HCT116 (cell line): ENCODE measurements around the gene PSMA6. TPM values are rescaled to one million over a fixed set of nuclear protein-coding genes. Genes with fewer than 3 reads are reported as not detected.

Source experiments
- ATAC-seq: fragments of 200-7000 bp; cut with Tn5 transposase; 2 replicates; pipeline ENCODE4 v1.9.1; 2020; ENCODE audit warnings: mild to moderate bottlenecking, moderate library complexity
- BruUV-seq: library from RNA; stranded (reverse); fragments of 400-500 nt; replicated peaks from 2 replicates; lab custom pipeline; 2021; lab: Mats Ljungman, UMichigan
- CTCF ChIA-PET: fragments of 300-600 bp; sonication (Branson Sonifier 250); formaldehyde crosslinking; loops from one replicate; lab custom pipeline; 2021; ENCODE audit warnings: antibody characterized with exemption; lab: Charles Lee
- POLR2A ChIA-PET: fragments of 300-600, 350-600 bp; sonication (Branson Sonifier 250); formaldehyde crosslinking; loops from one replicate; lab custom pipeline; 2021; ENCODE audit warnings: antibody characterized with exemption; lab: Charles Lee
- RAD21 ChIA-PET, 2 experiments: fragments of 300-600 bp; sonication (Branson Sonifier 250); formaldehyde crosslinking; loops; one replicate each; lab custom pipeline; 2023; ENCODE audit warnings: low total read pairs in 2 of 2; ENCODE audit not compliant: uncharacterized antibody in 2 of 2, unreplicated experiment in 2 of 2, low non-redundant PET in 1 of 2; lab: Charles Lee
- DNase-seq: peaks from one replicate; pipeline ENCODE4 v3.0.0-alpha.2; 2010; ENCODE audit warnings: low read depth, low spot score
- H2AFZ ChIP-seq: fragments of 200-600 bp; shearing (Covaris generic), sonication (generic); 2 replicates; pipeline ENCODE4 v1.6.1; 2017; ENCODE audit warnings: low read depth, mixed run types, mixed read lengths, antibody characterized with exemption, low read length; ENCODE audit not compliant: poor library complexity, severe bottlenecking
- H3K27ac ChIP-seq: 2 replicates; pipeline ENCODE4 v1.5.1; 2012; ENCODE audit warnings: low read depth, low read length
- H3K27me3 ChIP-seq: fragments of 200-600 bp; sonication (generic); 2 replicates; pipeline ENCODE4 v1.6.1; 2016; ENCODE audit warnings: mixed run types, low read length, mixed read lengths; ENCODE audit not compliant: insufficient read depth
- H3K36me3 ChIP-seq, 2 experiments: fragments of 200-500 bp in 1 of 2; fragments of 200-600 bp in 1 of 2; sonication (Bioruptor generic) in 1 of 2; sonication (generic) in 1 of 2; 2 replicates each; pipeline versions ENCODE4 v1.5.1 to v1.6.1; 2014 to 2016; ENCODE audit warnings: low read length in 2 of 2, inconsistent platforms in 1 of 2, mixed read lengths in 1 of 2, mixed run types in 1 of 2; ENCODE audit not compliant: insufficient read depth in 2 of 2, control insufficient read depth in 1 of 2
- H3K4me1 ChIP-seq, 2 experiments: fragments of 200-600 bp in 1 of 2; sonication (generic) in 1 of 2; 2 replicates each; pipeline versions ENCODE4 v1.5.1 to v1.6.1; 2012 to 2017; ENCODE audit warnings: low read length in 2 of 2, inconsistent platforms in 1 of 2, mild to moderate bottlenecking in 1 of 2, mixed read lengths in 1 of 2, mixed run types in 1 of 2, moderate library complexity in 1 of 2; ENCODE audit not compliant: insufficient read depth in 2 of 2, control insufficient read depth in 1 of 2
- H3K4me2 ChIP-seq: fragments of 200-600 bp; sonication (generic); 2 replicates; pipeline ENCODE4 v1.6.1; 2017; ENCODE audit warnings: mixed run types, low read length, mixed read lengths
- H3K4me3 ChIP-seq, 2 experiments: fragments of 200-600 bp in 1 of 2; sonication (generic) in 1 of 2; replicated peaks in 1 of 2; 2 replicates each; pipeline ENCODE4 v1.5.1; 2011 to 2016; ENCODE audit warnings: low read length in 2 of 2, control low read depth in 1 of 2, low read depth in 1 of 2, mild to moderate bottlenecking in 1 of 2, mixed read lengths in 1 of 2, mixed run types in 1 of 2
- H3K79me2 ChIP-seq: fragments of 200-600 bp; sonication (generic); 2 replicates; pipeline ENCODE4 v1.6.1; 2017; ENCODE audit warnings: mild to moderate bottlenecking, mixed run types, low read length, moderate library complexity, mixed read lengths; ENCODE audit not compliant: insufficient read depth
- H3K9ac ChIP-seq: fragments of 200-600 bp; sonication (generic); 2 replicates; pipeline ENCODE4 v1.6.1; 2016; ENCODE audit warnings: low read length, mixed read lengths
- H3K9me2 ChIP-seq: fragments of 200-600 bp; sonication (generic), shearing (Covaris generic); 2 replicates; pipeline ENCODE4 v1.6.1; 2017; ENCODE audit warnings: mixed run types, mild to moderate bottlenecking, moderate library complexity; ENCODE audit not compliant: insufficient read depth
- H3K9me3 ChIP-seq, 2 experiments: fragments of 200-500 bp in 1 of 2; fragments of 200-600 bp in 1 of 2; sonication (Bioruptor generic) in 1 of 2; sonication (generic) in 1 of 2; 2 replicates each; pipeline ENCODE4 v1.6.1; 2014 to 2017; ENCODE audit warnings: low read length in 2 of 2, mixed read lengths in 2 of 2, inconsistent platforms in 1 of 2, low read depth in 1 of 2, mild to moderate bottlenecking in 1 of 2, mixed run types in 1 of 2, moderate library complexity in 1 of 2; ENCODE audit not compliant: control insufficient read depth in 1 of 2, insufficient read depth in 1 of 2
- H4K20me1 ChIP-seq: fragments of 200-600 bp; sonication (generic), shearing (Covaris generic); 2 replicates; pipeline ENCODE4 v1.6.1; 2017; ENCODE audit warnings: mixed run types, mild to moderate bottlenecking, moderate library complexity; ENCODE audit not compliant: insufficient read depth
- CBX3 ChIP-seq: IDR thresholded peaks from 2 replicates; pipeline ENCODE4 v1.6.1; 2012; ENCODE audit warnings: low read depth
- CEBPB ChIP-seq: IDR thresholded peaks from 2 replicates; pipeline ENCODE4 v1.6.1; 2012; ENCODE audit warnings: low read depth
- EGR1 ChIP-seq: IDR thresholded peaks from 2 replicates; pipeline ENCODE4 v1.6.1; 2012; ENCODE audit warnings: low read depth
- ELF1 ChIP-seq: IDR thresholded peaks from 2 replicates; pipeline ENCODE4 v1.6.1; 2012; ENCODE audit warnings: low read depth, borderline replicate concordance
- EZH2phosphoT487 ChIP-seq: fragments of 200-600 bp; IDR thresholded peaks from 2 replicates; pipeline ENCODE4 v1.6.1; 2018; ENCODE audit warnings: antibody characterized with exemption, borderline replicate concordance
- JUND ChIP-seq: IDR thresholded peaks from 2 replicates; pipeline ENCODE4 v1.6.1; 2012
- POLR2AphosphoS5 ChIP-seq: IDR thresholded peaks from 2 replicates; pipeline ENCODE4 v1.6.1; 2011; ENCODE audit warnings: mild to moderate bottlenecking, low read depth, low read length, moderate library complexity
- RAD21 ChIP-seq: IDR thresholded peaks from 2 replicates; pipeline ENCODE4 v1.6.1; 2012; ENCODE audit warnings: low read depth, mild to moderate bottlenecking
- SIN3A ChIP-seq: IDR thresholded peaks from 2 replicates; pipeline ENCODE4 v1.6.1; 2012; ENCODE audit warnings: low read depth
- SP1 ChIP-seq: IDR thresholded peaks from 2 replicates; pipeline ENCODE4 v1.6.1; 2012; ENCODE audit warnings: low read depth
- SRF ChIP-seq: IDR thresholded peaks from 2 replicates; pipeline ENCODE4 v1.6.1; 2012; ENCODE audit warnings: low read depth
- TCF7L2 ChIP-seq: IDR thresholded peaks from 2 replicates; pipeline ENCODE4 v1.7.0; 2011; ENCODE audit warnings: borderline replicate concordance, inconsistent platforms; ENCODE audit not compliant: insufficient read depth, insufficient read length; ENCODE audit errors: extremely low read depth
- YY1 ChIP-seq: IDR thresholded peaks from 2 replicates; pipeline ENCODE4 v1.6.1; 2011; ENCODE audit warnings: low read length, low read depth, moderate library complexity, mild to moderate bottlenecking; ENCODE audit not compliant: insufficient replicate concordance; ENCODE audit errors: extremely low read depth
- ZFX ChIP-seq: fragments of 450-650 bp; IDR thresholded peaks from 2 replicates; pipeline ENCODE4 v1.6.1; 2017
- intact Hi-C: fragments of 100-400 bp; cut with micrococcal nuclease; formaldehyde crosslinking; loops from 2 replicates; pipeline ENCODE4 v1.10.0; 2022
- total RNA-seq: library from RNA; stranded (reverse); gene quantifications from one replicate; pipeline ENCODE4 v1.2.1, GENCODE V29; 2021; ENCODE audit not compliant: unreplicated experiment
- TF ChIP-seq, protein P1 (sequence below): IDR thresholded peaks from 2 replicates; pipeline ENCODE4 v1.6.1; 2011; ENCODE audit warnings: mild to moderate bottlenecking, low read length, moderate library complexity; ENCODE audit not compliant: insufficient replicate concordance; ENCODE audit errors: extremely low read depth
- TF ChIP-seq, protein P2 (sequence below), 3 experiments: fragments of 200-600 bp in 1 of 3; sonication (generic) in 1 of 3; IDR thresholded peaks in 2 of 3; conservative IDR thresholded peaks in 1 of 3; 2 replicates each; pipeline ENCODE4 v1.5.1; 2012 to 2017; ENCODE audit warnings: low read depth in 2 of 3, low read length in 2 of 3, antibody characterized with exemption in 1 of 3, borderline replicate concordance in 1 of 3, control low read depth in 1 of 3, mild to moderate bottlenecking in 1 of 3, mixed read lengths in 1 of 3, mixed run types in 1 of 3, moderate library complexity in 1 of 3; ENCODE audit not compliant: insufficient read depth in 1 of 3
- TF ChIP-seq, protein P3 (sequence below): IDR thresholded peaks from 2 replicates; pipeline ENCODE4 v1.6.1; 2012; ENCODE audit warnings: low read depth
- TF ChIP-seq, protein P4 (sequence below): IDR thresholded peaks from 2 replicates; pipeline ENCODE4 v1.6.1; 2012
- TF ChIP-seq, protein P5 (sequence below): IDR thresholded peaks from 2 replicates; pipeline ENCODE4 v1.6.1; 2012

PSMA6 gene
- total RNA-seq, 1 experiment from 2014 or later: 194 TPM

DNA sequence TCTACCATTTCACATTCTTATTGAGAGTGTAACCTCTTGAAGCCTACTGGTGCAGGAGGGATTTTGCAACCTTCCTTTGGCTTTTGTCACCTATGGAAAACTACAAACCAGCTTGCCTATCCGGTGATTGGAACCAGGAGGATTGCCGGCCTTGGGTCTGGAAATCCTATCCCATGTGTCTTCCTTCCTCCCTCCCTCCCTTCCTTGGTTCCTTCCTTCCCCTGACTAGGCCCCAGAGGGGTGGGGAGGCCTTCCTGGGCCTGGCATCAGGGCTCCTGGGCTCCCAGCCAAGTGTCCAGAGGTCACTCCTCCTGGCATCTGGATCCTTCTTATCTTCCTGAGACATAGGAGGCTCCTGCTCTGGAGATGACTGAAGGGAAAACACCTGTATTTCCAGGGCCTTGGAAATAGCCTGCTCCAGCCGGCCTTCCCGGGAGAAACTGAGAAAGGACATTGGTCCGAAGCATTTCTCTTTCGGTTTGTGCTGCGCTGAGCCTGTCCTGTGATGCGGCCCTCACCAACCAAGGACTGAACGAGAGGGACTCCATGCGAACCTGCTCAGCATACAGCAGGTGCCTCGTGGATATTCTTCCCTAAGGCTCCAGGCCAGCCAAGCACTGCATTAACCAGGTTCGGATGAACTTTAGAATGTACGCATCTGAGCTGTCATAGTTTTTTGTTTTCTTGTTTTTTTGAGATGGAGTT, 43.4 kb downstream of the PSMA6 start:
- H3K36me3 ChIP-seq: no peaks in the 10 kb centered on the region
- no peaks in the 10 kb centered on the region for H3K9me3 ChIP-seq
- no peaks in the 10 kb centered on the region for H3K79me2 ChIP-seq
- H3K9ac ChIP-seq: 0 out of 2 replicates have a peak overlapping the region, but pooled peaks have one; percentile 15
- DNase-seq (no peak), ATAC-seq (peak; percentile 30)
- intact Hi-C loops: no loop called here
- H3K4me3 ChIP-seq: no peak overlapping the region
- no peaks in the 10 kb centered on the region for H3K27me3 ChIP-seq
- no peaks in the 10 kb centered on the region for H4K20me1 ChIP-seq
- peaks cover 66 to 67% of the 10 kb centered on the region in 2 experiments for H3K4me1 ChIP-seq
- ChIA-PET POLR2A (interaction anchor here (1.2 kb wide), 1 partner anchor 43 kb away, joined by 3 read pairs; the partner anchor contains the start of gene PSMA6), RAD21 (no interaction called here), CTCF (no interaction called here)
- peak overlapping the region; percentile 53 for H3K4me2 ChIP-seq
- peak overlapping the region; percentile 41 for H3K27ac ChIP-seq
- H2AFZ ChIP-seq: peak overlapping the region; percentile 78
- no TSS peak for BruUV-seq
- no peaks in the 10 kb centered on the region for H3K9me2 ChIP-seq
- peak; percentile 58 for TF ChIP-seq SP1
- no peak for TF ChIP-seq SIN3A
- TF ChIP-seq, protein P1, sequence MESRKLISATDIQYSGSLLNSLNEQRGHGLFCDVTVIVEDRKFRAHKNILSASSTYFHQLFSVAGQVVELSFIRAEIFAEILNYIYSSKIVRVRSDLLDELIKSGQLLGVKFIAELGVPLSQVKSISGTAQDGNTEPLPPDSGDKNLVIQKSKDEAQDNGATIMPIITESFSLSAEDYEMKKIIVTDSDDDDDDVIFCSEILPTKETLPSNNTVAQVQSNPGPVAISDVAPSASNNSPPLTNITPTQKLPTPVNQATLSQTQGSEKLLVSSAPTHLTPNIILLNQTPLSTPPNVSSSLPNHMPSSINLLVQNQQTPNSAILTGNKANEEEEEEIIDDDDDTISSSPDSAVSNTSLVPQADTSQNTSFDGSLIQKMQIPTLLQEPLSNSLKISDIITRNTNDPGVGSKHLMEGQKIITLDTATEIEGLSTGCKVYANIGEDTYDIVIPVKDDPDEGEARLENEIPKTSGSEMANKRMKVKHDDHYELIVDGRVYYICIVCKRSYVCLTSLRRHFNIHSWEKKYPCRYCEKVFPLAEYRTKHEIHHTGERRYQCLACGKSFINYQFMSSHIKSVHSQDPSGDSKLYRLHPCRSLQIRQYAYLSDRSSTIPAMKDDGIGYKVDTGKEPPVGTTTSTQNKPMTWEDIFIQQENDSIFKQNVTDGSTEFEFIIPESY: no peak
- TF ChIP-seq, protein P2, sequence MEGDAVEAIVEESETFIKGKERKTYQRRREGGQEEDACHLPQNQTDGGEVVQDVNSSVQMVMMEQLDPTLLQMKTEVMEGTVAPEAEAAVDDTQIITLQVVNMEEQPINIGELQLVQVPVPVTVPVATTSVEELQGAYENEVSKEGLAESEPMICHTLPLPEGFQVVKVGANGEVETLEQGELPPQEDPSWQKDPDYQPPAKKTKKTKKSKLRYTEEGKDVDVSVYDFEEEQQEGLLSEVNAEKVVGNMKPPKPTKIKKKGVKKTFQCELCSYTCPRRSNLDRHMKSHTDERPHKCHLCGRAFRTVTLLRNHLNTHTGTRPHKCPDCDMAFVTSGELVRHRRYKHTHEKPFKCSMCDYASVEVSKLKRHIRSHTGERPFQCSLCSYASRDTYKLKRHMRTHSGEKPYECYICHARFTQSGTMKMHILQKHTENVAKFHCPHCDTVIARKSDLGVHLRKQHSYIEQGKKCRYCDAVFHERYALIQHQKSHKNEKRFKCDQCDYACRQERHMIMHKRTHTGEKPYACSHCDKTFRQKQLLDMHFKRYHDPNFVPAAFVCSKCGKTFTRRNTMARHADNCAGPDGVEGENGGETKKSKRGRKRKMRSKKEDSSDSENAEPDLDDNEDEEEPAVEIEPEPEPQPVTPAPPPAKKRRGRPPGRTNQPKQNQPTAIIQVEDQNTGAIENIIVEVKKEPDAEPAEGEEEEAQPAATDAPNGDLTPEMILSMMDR (IDR thresholded peaks at IDR 0.05 in 2 of 3, conservative IDR thresholded peaks at IDR 0.05 in 1 of 3; ENCODE audit: borderline replicate concordance in 1 of 3, insufficient read depth in 1 of 3, low read depth in 2 of 3, low read length in 2 of 3): no peak
- TF ChIP-seq, protein P3, sequence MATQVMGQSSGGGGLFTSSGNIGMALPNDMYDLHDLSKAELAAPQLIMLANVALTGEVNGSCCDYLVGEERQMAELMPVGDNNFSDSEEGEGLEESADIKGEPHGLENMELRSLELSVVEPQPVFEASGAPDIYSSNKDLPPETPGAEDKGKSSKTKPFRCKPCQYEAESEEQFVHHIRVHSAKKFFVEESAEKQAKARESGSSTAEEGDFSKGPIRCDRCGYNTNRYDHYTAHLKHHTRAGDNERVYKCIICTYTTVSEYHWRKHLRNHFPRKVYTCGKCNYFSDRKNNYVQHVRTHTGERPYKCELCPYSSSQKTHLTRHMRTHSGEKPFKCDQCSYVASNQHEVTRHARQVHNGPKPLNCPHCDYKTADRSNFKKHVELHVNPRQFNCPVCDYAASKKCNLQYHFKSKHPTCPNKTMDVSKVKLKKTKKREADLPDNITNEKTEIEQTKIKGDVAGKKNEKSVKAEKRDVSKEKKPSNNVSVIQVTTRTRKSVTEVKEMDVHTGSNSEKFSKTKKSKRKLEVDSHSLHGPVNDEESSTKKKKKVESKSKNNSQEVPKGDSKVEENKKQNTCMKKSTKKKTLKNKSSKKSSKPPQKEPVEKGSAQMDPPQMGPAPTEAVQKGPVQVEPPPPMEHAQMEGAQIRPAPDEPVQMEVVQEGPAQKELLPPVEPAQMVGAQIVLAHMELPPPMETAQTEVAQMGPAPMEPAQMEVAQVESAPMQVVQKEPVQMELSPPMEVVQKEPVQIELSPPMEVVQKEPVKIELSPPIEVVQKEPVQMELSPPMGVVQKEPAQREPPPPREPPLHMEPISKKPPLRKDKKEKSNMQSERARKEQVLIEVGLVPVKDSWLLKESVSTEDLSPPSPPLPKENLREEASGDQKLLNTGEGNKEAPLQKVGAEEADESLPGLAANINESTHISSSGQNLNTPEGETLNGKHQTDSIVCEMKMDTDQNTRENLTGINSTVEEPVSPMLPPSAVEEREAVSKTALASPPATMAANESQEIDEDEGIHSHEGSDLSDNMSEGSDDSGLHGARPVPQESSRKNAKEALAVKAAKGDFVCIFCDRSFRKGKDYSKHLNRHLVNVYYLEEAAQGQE: no peak
- TF ChIP-seq, protein P4, sequence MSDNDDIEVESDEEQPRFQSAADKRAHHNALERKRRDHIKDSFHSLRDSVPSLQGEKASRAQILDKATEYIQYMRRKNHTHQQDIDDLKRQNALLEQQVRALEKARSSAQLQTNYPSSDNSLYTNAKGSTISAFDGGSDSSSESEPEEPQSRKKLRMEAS: peak; percentile 50; the same call in 1 of the 2 replicates
- no peak for TF ChIP-seq EGR1
- TF ChIP-seq RAD21: no peak
- TF ChIP-seq, protein P5, sequence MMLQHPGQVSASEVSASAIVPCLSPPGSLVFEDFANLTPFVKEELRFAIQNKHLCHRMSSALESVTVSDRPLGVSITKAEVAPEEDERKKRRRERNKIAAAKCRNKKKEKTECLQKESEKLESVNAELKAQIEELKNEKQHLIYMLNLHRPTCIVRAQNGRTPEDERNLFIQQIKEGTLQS: no peak
- TF ChIP-seq CEBPB: no peak
- TF ChIP-seq YY1: no peak
- TF ChIP-seq TCF7L2: peak; percentile 43
- peak; percentile 46; the same call in 1 of the 2 replicates for TF ChIP-seq ZFX
- TF ChIP-seq ELF1: no peak
- TF ChIP-seq CBX3: no peak
- no peak for TF ChIP-seq SRF
- TF ChIP-seq EZH2phosphoT487: no peak
- no peak; the same call in 1 of the 2 replicates for TF ChIP-seq JUND
- no peak for TF ChIP-seq POLR2AphosphoS5
